ENCODE results near the gene SUMO2.

GRCh38 chr17:75133001-75133400, 49.8 kb downstream of the SUMO2 start:
- TF ChIP-seq, protein P1, sequence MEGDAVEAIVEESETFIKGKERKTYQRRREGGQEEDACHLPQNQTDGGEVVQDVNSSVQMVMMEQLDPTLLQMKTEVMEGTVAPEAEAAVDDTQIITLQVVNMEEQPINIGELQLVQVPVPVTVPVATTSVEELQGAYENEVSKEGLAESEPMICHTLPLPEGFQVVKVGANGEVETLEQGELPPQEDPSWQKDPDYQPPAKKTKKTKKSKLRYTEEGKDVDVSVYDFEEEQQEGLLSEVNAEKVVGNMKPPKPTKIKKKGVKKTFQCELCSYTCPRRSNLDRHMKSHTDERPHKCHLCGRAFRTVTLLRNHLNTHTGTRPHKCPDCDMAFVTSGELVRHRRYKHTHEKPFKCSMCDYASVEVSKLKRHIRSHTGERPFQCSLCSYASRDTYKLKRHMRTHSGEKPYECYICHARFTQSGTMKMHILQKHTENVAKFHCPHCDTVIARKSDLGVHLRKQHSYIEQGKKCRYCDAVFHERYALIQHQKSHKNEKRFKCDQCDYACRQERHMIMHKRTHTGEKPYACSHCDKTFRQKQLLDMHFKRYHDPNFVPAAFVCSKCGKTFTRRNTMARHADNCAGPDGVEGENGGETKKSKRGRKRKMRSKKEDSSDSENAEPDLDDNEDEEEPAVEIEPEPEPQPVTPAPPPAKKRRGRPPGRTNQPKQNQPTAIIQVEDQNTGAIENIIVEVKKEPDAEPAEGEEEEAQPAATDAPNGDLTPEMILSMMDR (IDR thresholded peaks at IDR 0.05), result no peak
- TF ChIP-seq EP300 (IDR thresholded peaks at IDR 0.05) (no peak), POLR2A (IDR thresholded peaks at IDR 0.05) (no peak)

Measured in stomach (tissue), 4 donors.